Measurements from ENCODE around the gene KIF1B.

GRCh38 chr1:10220200-10220599 lies 9.8 kb downstream of the KIF1B start:
- TF ChIP-seq CTCF (IDR thresholded peaks at IDR 0.05; ENCODE audit: borderline replicate concordance, extremely low read depth, low read length, poor library complexity, severe bottlenecking): no peak
- TF ChIP-seq EZH2 (IDR thresholded peaks at IDR 0.05; ENCODE audit: borderline replicate concordance, low read depth, low read length, severe bottlenecking): no peak
